Calu3 (cell line): ENCODE measurements around the gene MTUS2. TPM values are rescaled to one million over a fixed set of nuclear protein-coding genes. Genes with fewer than 3 reads are reported as not detected.

ENCODE experiments used
- BruUV-seq: library from RNA; stranded (reverse); fragments of 400-500 nt; replicated peaks from 2 replicates; lab custom pipeline; 2021; lab: Mats Ljungman, UMichigan
- CTCF ChIA-PET: fragments of 300-600 bp; sonication (Branson Sonifier 250); formaldehyde crosslinking; loops from one replicate; lab custom pipeline; 2022; ENCODE audit warnings: antibody characterized with exemption; lab: Charles Lee
- DNase-seq: peaks from one replicate; pipeline ENCODE4 v3.0.0; 2022
- H3K27ac Mint-ChIP-seq: one replicate; pipeline ENCODE4 v1.8.0; 2022; ENCODE audit warnings: mixed read lengths; ENCODE audit not compliant: unreplicated experiment
- H3K27me3 Mint-ChIP-seq: one replicate; pipeline ENCODE4 v1.8.0; 2022; ENCODE audit warnings: mixed read lengths; ENCODE audit not compliant: unreplicated experiment
- H3K36me3 Mint-ChIP-seq: one replicate; pipeline ENCODE4 v1.8.0; 2022; ENCODE audit warnings: mild to moderate bottlenecking, moderate library complexity, mixed read lengths; ENCODE audit not compliant: insufficient read depth, unreplicated experiment
- H3K4me1 Mint-ChIP-seq: one replicate; pipeline ENCODE4 v1.8.0; 2022; ENCODE audit warnings: mild to moderate bottlenecking, low read depth, mixed read lengths; ENCODE audit not compliant: unreplicated experiment
- H3K4me3 Mint-ChIP-seq: one replicate; pipeline ENCODE4 v1.8.0; 2022; ENCODE audit warnings: mild to moderate bottlenecking, low read depth, moderate library complexity, mixed read lengths; ENCODE audit not compliant: unreplicated experiment
- H3K9me3 Mint-ChIP-seq: one replicate; pipeline ENCODE4 v1.8.0; 2022; ENCODE audit warnings: low read depth, mixed read lengths; ENCODE audit not compliant: unreplicated experiment
- CTCF ChIP-seq: fragments of 200-600 bp; IDR thresholded peaks from one replicate; pipeline ENCODE4 v1.8.0; 2022; ENCODE audit warnings: antibody characterized with exemption; ENCODE audit not compliant: unreplicated experiment
- intact Hi-C: fragments of 100-400 bp; cut with micrococcal nuclease; formaldehyde crosslinking; loops from one replicate; pipeline ENCODE4 v1.10.0; 2022; ENCODE audit not compliant: unreplicated experiment
- total RNA-seq: library from RNA; stranded (reverse); gene quantifications from 2 replicates; pipeline ENCODE4 v1.2.3, GENCODE V29; 2022

MTUS2 gene
- total RNA-seq, 1 experiment from 2014 or later = not detected

DNA sequence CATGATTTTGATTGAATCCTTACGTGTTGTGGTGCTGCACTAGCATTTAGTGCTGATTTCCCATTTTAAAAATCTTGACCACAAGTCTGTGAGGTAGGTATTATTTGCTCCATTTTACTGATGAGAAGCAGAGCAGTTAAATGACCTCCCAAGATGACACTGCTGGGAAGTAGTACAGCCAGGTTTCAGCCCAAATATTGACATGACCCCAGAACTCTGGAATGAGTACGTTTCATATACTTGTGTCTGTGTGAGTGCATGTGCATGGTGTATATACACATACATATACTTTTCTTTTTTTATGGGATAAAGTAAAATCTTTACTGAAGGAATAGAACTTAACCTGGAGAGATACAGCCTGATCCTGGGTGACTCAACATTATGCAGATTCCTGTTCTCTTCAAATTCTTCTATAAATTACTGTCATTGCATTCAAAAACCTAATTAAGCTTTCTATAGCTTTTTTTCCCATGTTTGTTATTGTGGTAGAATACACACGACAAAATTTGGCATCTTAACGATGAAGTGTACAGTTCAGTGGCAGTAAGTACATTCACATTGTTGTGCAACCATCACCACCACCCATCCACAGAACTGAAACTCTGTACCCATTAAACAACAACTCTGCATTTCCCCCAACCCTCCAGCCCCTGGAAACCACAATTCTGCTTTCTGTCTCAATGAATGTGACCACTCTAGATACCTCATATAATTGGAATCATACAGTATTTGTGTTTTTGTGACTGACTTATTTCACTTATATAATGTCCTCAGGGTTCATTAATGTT lies 311.9 kb downstream of the MTUS2 start:
- H3K36me3 Mint-ChIP-seq = no peaks in the 10 kb centered on the region
- BruUV-seq = no TSS peak
- H3K27me3 Mint-ChIP-seq = no peaks in the 10 kb centered on the region
- H3K9me3 Mint-ChIP-seq = peaks cover 16% of the 10 kb centered on the region
- no peak for DNase-seq
- CTCF ChIA-PET = no interaction called here
- H3K4me1 Mint-ChIP-seq = no peaks in the 10 kb centered on the region
- no peak for TF ChIP-seq CTCF
- no peak overlapping the region for H3K4me3 Mint-ChIP-seq
- intact Hi-C loops = no loop called here
- H3K27ac Mint-ChIP-seq = no peak overlapping the region

GRCh38 chr13:29136341-29136740 lies 316.2 kb downstream of the MTUS2 start:
- no peaks in the 10 kb centered on the region for H3K4me1 Mint-ChIP-seq
- no peaks in the 10 kb centered on the region for H3K27me3 Mint-ChIP-seq
- H3K36me3 Mint-ChIP-seq = no peaks in the 10 kb centered on the region
- no peak overlapping the region for H3K4me3 Mint-ChIP-seq
- H3K27ac Mint-ChIP-seq = no peak overlapping the region
- intact Hi-C loops = no loop called here
- DNase-seq = no peak
- CTCF ChIA-PET = no interaction called here
- no peak for TF ChIP-seq CTCF
- H3K9me3 Mint-ChIP-seq = peaks cover 16% of the 10 kb centered on the region
- BruUV-seq = no TSS peak

DNA sequence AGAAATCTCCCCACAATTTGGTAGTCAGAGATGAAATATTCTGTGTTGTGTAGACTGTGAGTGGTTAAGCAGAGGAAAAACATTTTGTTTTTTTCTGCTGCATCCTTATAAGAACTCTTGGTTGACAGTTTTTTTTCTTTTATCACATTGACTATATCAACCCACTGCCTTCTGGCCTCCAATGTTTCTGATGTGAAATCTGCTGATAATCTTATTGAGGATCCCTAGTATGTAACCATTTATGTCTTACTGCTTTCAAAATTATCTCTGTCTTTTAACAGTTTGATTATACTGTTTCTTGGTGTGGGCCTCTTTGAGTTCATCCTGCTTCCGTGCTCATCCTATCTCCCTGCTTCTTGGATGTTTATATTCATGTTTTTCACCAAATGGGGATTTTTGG lies 316.9 kb downstream of the MTUS2 start:
- intact Hi-C loops = no loop called here
- Mint-ChIP-seq H3K4me3 (no peak overlapping the region), H3K27ac (no peak overlapping the region), H3K9me3 (peaks cover 16% of the 10 kb centered on the region), H3K36me3 (no peaks in the 10 kb centered on the region), H3K27me3 (no peaks in the 10 kb centered on the region), H3K4me1 (no peaks in the 10 kb centered on the region)
- BruUV-seq = no TSS peak
- no peak for DNase-seq
- CTCF ChIA-PET = no interaction called here
- TF ChIP-seq CTCF = no peak

DNA sequence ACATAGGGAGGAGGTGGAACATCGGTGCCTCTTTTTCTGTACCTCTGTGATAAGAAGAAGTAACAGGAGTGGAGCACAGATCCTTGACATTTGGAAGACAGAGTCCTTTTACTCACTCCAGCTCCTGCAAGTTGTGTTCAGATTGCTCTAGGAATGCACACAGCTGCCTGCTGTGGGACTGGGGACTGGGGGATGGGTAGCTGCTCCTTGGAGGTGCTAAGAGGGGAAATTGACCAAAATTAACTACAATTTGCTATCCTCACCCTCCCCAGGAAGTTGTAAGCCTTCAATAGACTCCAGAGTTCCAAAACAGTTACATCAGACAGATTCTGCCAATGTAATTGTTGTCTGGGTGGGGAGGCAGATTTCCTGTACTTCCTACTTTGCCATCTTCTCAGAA lies 317.9 kb downstream of the MTUS2 start:
- no peaks in the 10 kb centered on the region for H3K27me3 Mint-ChIP-seq
- intact Hi-C loops = no loop called here
- no peaks in the 10 kb centered on the region for H3K4me1 Mint-ChIP-seq
- no peak for DNase-seq
- H3K27ac Mint-ChIP-seq = no peak overlapping the region
- CTCF ChIA-PET = no interaction called here
- no peaks in the 10 kb centered on the region for H3K36me3 Mint-ChIP-seq
- no peak overlapping the region for H3K4me3 Mint-ChIP-seq
- TF ChIP-seq CTCF = no peak
- no TSS peak for BruUV-seq
- H3K9me3 Mint-ChIP-seq = peaks cover 16% of the 10 kb centered on the region
